ENCODE results near the gene SLC32A1. TPM values are rescaled to one million over a fixed set of nuclear protein-coding genes. Genes with fewer than 3 reads are reported as not detected.

The SLC32A1 gene
- total and polyA plus RNA-seq, 2 donors (not counting 3 experiments of a cell fraction or from before 2014, with no cell fraction given): 0.04 TPM; not detected in 1

DNA sequence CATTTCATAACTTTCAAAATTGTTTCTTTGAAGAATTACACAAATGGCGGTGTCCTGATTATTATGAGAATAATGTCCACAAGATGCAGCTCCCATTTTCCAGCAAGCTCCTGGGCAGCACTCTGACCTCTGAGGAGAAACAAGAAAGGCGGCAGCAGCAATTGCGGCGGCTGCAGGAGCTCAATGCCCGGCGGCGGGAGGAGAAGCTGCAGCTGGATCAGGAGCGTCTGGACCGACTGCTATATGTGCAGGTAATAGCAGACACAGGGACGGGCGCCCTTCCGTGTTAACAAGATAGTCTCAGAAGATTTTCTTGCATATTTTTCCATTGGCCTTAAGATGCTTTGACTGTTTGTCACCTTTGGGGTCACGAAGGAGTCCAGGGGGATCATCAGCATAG lies 30.6 kb downstream of the SLC32A1 start:
- Histone ChIP-seq H3K4me3 (replicated peaks in 1 of 3; ENCODE audit: insufficient read depth in 1 of 3, low read depth in 1 of 3, low read length in 3 of 3) (no peak overlapping the region), H2AFZ (ENCODE audit: low read depth, low read length) (no peak overlapping the region), H3K9me1 (replicated peaks; ENCODE audit: control insufficient read depth, extremely low read depth, insufficient read depth, low read length) (no peaks in the 10 kb centered on the region), H3K9ac (replicated peaks; ENCODE audit: extremely low read depth, insufficient read depth, low read length) (no peak overlapping the region), H3K27me3 (ENCODE audit: control insufficient read depth in 2 of 2, insufficient read depth in 2 of 2, low read length in 2 of 2) (no peaks in the 10 kb centered on the region), H4K20me1 (replicated peaks; ENCODE audit: control insufficient read depth, extremely low read depth, insufficient read depth, low read length) (no peaks in the 10 kb centered on the region), H3K36me3 (ENCODE audit: control insufficient read depth in 2 of 2, extremely low read depth in 1 of 2, insufficient read depth in 2 of 2, low read length in 2 of 2) (peaks cover 11 to 14% of the 10 kb centered on the region in 2 experiments), H3K4me2 (ENCODE audit: insufficient read depth, low read length) (no peak overlapping the region), H3K27ac (ENCODE audit: insufficient read depth, low read depth, low read length) (no peak overlapping the region), H3K9me3 (replicated peaks; ENCODE audit: control insufficient read depth, insufficient read depth, low read length) (no peaks in the 10 kb centered on the region), H3K4me1 (ENCODE audit: control insufficient read depth, extremely low read depth, insufficient read depth, low read length) (peaks cover 11% of the 10 kb centered on the region), H3K79me2 (ENCODE audit: control insufficient read depth, insufficient read depth, low read length) (no peaks in the 10 kb centered on the region)
- FAIRE-seq: no peak
- no peak for DNase-seq (ENCODE audit: low read depth, low spot score)
- TF ChIP-seq POLR2A (IDR thresholded peaks at IDR 0.05; ENCODE audit: low read depth, low read length) (no peak), EZH2 (IDR thresholded peaks at IDR 0.05; ENCODE audit: borderline replicate concordance, low read depth, low read length, severe bottlenecking) (no peak), MYC (IDR thresholded peaks at IDR 0.05; ENCODE audit: low read depth, low read length) (no peak), JUN (IDR thresholded peaks at IDR 0.05; ENCODE audit: borderline replicate concordance, insufficient read depth, insufficient read length, low read depth) (no peak)
- TF ChIP-seq, protein P1, sequence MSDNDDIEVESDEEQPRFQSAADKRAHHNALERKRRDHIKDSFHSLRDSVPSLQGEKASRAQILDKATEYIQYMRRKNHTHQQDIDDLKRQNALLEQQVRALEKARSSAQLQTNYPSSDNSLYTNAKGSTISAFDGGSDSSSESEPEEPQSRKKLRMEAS (IDR thresholded peaks at IDR 0.05; ENCODE audit: insufficient read depth, insufficient read length): no peak
- ChIA-PET CTCF (interaction anchor here (1.1 to 1.7 kb wide), 3 partner anchors 10 to 137 kb away, joined by 3 to 5 read pairs (median 3); no protein-coding TSS in a partner anchor), POLR2A (no interaction called here)
- no TSS peak for BruUV-seq (replicated peaks)
- intact Hi-C loops (cut with micrococcal nuclease): no loop called here
- dilution Hi-C loops (cut with MboI; ENCODE audit: extremely low pct_ligation_motif_present, low sequenced_read_pairs): no loop called here

DNA sequence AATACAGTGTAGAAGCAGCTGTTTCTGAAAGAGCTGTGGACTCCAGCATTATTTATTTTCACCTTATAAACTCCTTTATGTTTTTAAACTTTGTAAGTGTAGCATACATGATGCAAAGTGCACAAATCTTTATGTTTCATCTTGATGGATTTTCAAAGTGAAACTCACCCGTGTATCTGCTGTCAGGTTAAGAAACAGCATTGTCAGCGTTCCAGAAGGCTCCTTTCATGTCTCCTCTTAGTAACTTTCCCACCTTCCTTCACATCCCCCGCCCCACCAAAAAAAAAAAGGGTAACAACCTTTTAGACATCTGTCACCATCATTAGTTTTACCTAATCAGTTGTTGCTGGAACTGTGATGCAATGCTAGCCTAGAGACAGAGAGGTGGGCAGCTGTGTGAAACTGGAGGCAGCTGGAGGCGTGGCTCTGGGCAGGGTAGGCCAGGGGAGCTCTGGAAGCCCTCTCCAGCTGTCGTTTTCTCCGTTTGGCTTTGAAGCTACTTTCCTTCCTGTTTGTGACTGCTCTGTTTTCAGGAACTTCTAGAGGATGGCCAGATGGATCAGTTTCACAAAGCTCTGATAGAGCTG lies 31.1 kb downstream of the SLC32A1 start:
- dilution Hi-C loops (cut with MboI; ENCODE audit: extremely low pct_ligation_motif_present, low sequenced_read_pairs): no loop called here
- Histone ChIP-seq H3K27ac (ENCODE audit: insufficient read depth, low read depth, low read length) (no peak overlapping the region), H3K9ac (replicated peaks; ENCODE audit: extremely low read depth, insufficient read depth, low read length) (no peak overlapping the region), H2AFZ (ENCODE audit: low read depth, low read length) (no peak overlapping the region), H3K27me3 (ENCODE audit: control insufficient read depth in 2 of 2, insufficient read depth in 2 of 2, low read length in 2 of 2) (no peaks in the 10 kb centered on the region), H3K36me3 (ENCODE audit: control insufficient read depth in 2 of 2, extremely low read depth in 1 of 2, insufficient read depth in 2 of 2, low read length in 2 of 2) (peaks cover 11 to 14% of the 10 kb centered on the region in 2 experiments), H4K20me1 (replicated peaks; ENCODE audit: control insufficient read depth, extremely low read depth, insufficient read depth, low read length) (no peaks in the 10 kb centered on the region), H3K79me2 (ENCODE audit: control insufficient read depth, insufficient read depth, low read length) (no peaks in the 10 kb centered on the region), H3K4me3 (replicated peaks in 1 of 3; ENCODE audit: insufficient read depth in 1 of 3, low read depth in 1 of 3, low read length in 3 of 3) (no peak overlapping the region), H3K4me2 (ENCODE audit: insufficient read depth, low read length) (no peak overlapping the region), H3K9me3 (replicated peaks; ENCODE audit: control insufficient read depth, insufficient read depth, low read length) (no peaks in the 10 kb centered on the region), H3K4me1 (ENCODE audit: control insufficient read depth, extremely low read depth, insufficient read depth, low read length) (peaks cover 11% of the 10 kb centered on the region), H3K9me1 (replicated peaks; ENCODE audit: control insufficient read depth, extremely low read depth, insufficient read depth, low read length) (no peaks in the 10 kb centered on the region)
- no peak for FAIRE-seq
- CTCF ChIA-PET: interaction anchor here (1.1 to 1.7 kb wide), 5 partner anchors 9 to 137 kb away, joined by 3 to 5 read pairs (median 3); no protein-coding TSS in a partner anchor
- DNase-seq (ENCODE audit: low read depth, low spot score): no peak
- no TSS peak for BruUV-seq (replicated peaks)
- POLR2A ChIA-PET: no interaction called here
- intact Hi-C loops (cut with micrococcal nuclease): no loop called here
- TF ChIP-seq JUN (IDR thresholded peaks at IDR 0.05; ENCODE audit: borderline replicate concordance, insufficient read depth, insufficient read length, low read depth) (no peak), POLR2AphosphoS5 (IDR thresholded peaks at IDR 0.05; ENCODE audit: insufficient read depth, low read depth, low read length) (no peak), FOS (IDR thresholded peaks at IDR 0.05; ENCODE audit: borderline replicate concordance, insufficient read depth, low read length) (no peak), MYC (IDR thresholded peaks at IDR 0.05; ENCODE audit: low read depth, low read length) (no peak), GATA2 (IDR thresholded peaks at IDR 0.05; ENCODE audit: insufficient read depth, insufficient read length, low read depth, low read length) (no peak), EZH2 (IDR thresholded peaks at IDR 0.05; ENCODE audit: borderline replicate concordance, low read depth, low read length, severe bottlenecking) (no peak), POLR2A (IDR thresholded peaks at IDR 0.05; ENCODE audit: low read depth, low read length) (no peak)
- TF ChIP-seq, protein P1 (IDR thresholded peaks at IDR 0.05; ENCODE audit: insufficient read depth, insufficient read length): no peak
- TF ChIP-seq, protein P2, sequence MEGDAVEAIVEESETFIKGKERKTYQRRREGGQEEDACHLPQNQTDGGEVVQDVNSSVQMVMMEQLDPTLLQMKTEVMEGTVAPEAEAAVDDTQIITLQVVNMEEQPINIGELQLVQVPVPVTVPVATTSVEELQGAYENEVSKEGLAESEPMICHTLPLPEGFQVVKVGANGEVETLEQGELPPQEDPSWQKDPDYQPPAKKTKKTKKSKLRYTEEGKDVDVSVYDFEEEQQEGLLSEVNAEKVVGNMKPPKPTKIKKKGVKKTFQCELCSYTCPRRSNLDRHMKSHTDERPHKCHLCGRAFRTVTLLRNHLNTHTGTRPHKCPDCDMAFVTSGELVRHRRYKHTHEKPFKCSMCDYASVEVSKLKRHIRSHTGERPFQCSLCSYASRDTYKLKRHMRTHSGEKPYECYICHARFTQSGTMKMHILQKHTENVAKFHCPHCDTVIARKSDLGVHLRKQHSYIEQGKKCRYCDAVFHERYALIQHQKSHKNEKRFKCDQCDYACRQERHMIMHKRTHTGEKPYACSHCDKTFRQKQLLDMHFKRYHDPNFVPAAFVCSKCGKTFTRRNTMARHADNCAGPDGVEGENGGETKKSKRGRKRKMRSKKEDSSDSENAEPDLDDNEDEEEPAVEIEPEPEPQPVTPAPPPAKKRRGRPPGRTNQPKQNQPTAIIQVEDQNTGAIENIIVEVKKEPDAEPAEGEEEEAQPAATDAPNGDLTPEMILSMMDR (IDR thresholded peaks at IDR 0.05; ENCODE audit: extremely low read depth in 1 of 2, insufficient read depth in 1 of 2, low read depth in 1 of 2, low read length in 2 of 2): no peak

Measured in endothelial cell of umbilical vein (primary cell).